HepG2 (cell line): ENCODE data around the gene MAGEH1. TPM values are rescaled to one million over a fixed set of nuclear protein-coding genes. Genes with fewer than 3 reads are reported as not detected.

Experiments used
- ATRX ChIP-seq: sonication (generic); formaldehyde crosslinking; IDR thresholded peaks from 2 replicates; pipeline ENCODE4 v1.4.0; 2020; ENCODE audit warnings: missing genetic modification reagents, borderline replicate concordance
- CHD2 ChIP-seq: IDR thresholded peaks from 2 replicates; pipeline ENCODE4 v1.6.1; 2011; ENCODE audit warnings: low read depth, low read length, improper control_type of control experiment
- GABPA ChIP-seq, 2 experiments: IDR thresholded peaks; 2 replicates each; pipeline ENCODE4 v1.6.1; 2011 to 2016; ENCODE audit warnings: low read depth in 2 of 2, low read length in 1 of 2, missing biosample characterization in 1 of 2, missing genetic modification characterization in 1 of 2
- GFI1 ChIP-seq: sonication (generic); formaldehyde crosslinking; IDR thresholded peaks from 2 replicates; pipeline ENCODE4 v1.5.0; 2020; ENCODE audit warnings: missing genetic modification reagents, mild to moderate bottlenecking, borderline replicate concordance
- HIVEP1 ChIP-seq: sonication (generic); formaldehyde crosslinking; IDR thresholded peaks from 2 replicates; pipeline ENCODE4 v1.4.0; 2020; ENCODE audit warnings: mild to moderate bottlenecking, missing genetic modification reagents
- IKZF4 ChIP-seq: sonication (generic); formaldehyde crosslinking; IDR thresholded peaks from 2 replicates; pipeline ENCODE4 v1.5.1; 2020; ENCODE audit warnings: borderline replicate concordance, mild to moderate bottlenecking, low read depth, missing genetic modification reagents; ENCODE audit errors: not compliant biosample characterization
- KDM1A ChIP-seq: IDR thresholded peaks from 2 replicates; pipeline ENCODE4 v1.6.1; 2016; ENCODE audit warnings: missing compliant biosample characterization
- RARG ChIP-seq: sonication (generic); formaldehyde crosslinking; IDR thresholded peaks from 2 replicates; pipeline ENCODE4 v1.4.0; 2020; ENCODE audit warnings: low read depth, mild to moderate bottlenecking, missing genetic modification reagents
- RBM39 ChIP-seq: fragments of 200-400 bp; formaldehyde crosslinking; IDR thresholded peaks from one replicate; pipeline ENCODE4 v1.6.1; 2018; ENCODE audit warnings: antibody characterized with exemption, mild to moderate bottlenecking, low read depth, low read length; ENCODE audit not compliant: poor library complexity, severe bottlenecking
- SRSF1 ChIP-seq: fragments of 200-400 bp; formaldehyde crosslinking; optimal IDR thresholded peaks from 2 replicates; pipeline ENCODE3; 2017; ENCODE audit warnings: mild to moderate bottlenecking, low read depth, low read length, moderate library complexity
- ZBTB7A ChIP-seq: sonication (generic); formaldehyde crosslinking; IDR thresholded peaks from 2 replicates; pipeline ENCODE4 v1.8.0; 2022; ENCODE audit warnings: mild to moderate bottlenecking, missing genetic modification reagents
- ZNF296 ChIP-seq: sonication (generic); formaldehyde crosslinking; conservative IDR thresholded peaks from 2 replicates; pipeline ENCODE4 v1.5.0; 2020; ENCODE audit warnings: mild to moderate bottlenecking, missing genetic modification reagents
- ZNF30 ChIP-seq: sonication (generic); formaldehyde crosslinking; IDR thresholded peaks from 2 replicates; pipeline ENCODE4 v1.5.0; 2020; ENCODE audit warnings: mild to moderate bottlenecking, missing genetic modification reagents
- ZSCAN31 ChIP-seq: sonication (generic); formaldehyde crosslinking; IDR thresholded peaks from 2 replicates; pipeline ENCODE4 v1.5.0; 2020; ENCODE audit warnings: low read depth, mild to moderate bottlenecking, missing genetic modification reagents
- polyA plus RNA-seq, 8 experiments: library from polyadenylated mRNA; depleted of rRNA in 3 of 8; stranded (reverse) in 7 of 8; unstranded in 1 of 8; fragments of >200 nt; fragmentation: Illumina TruSeq in 4 of 8; extraction: Trizol in 4 of 8; gene quantifications; 2 replicates each; pipeline versions ENCODE4 v1.2.1 to v1.2.3, GENCODE V29; 2011 to 2016; ENCODE audit warnings: low read depth in 4 of 8, missing spikeins in 1 of 8, mixed read lengths in 1 of 8; ENCODE audit not compliant: insufficient read depth in 1 of 8
- total RNA-seq, 5 experiments: library from RNA; depleted of rRNA; stranded (reverse); fragments of >200 nt; fragmentation: Illumina TruSeq; extraction: Trizol; gene quantifications; 2 replicates each; pipeline ENCODE4 v1.2.3, GENCODE V29; 2016; ENCODE audit warnings: low read depth in 1 of 5
- TF ChIP-seq, protein P1 (sequence below): sonication (generic); formaldehyde crosslinking; IDR thresholded peaks from 2 replicates; pipeline ENCODE4 v1.4.0; 2020; ENCODE audit warnings: missing genetic modification reagents
- TF ChIP-seq, protein P2 (sequence below): IDR thresholded peaks from 2 replicates; pipeline ENCODE4 v1.6.1; 2012; ENCODE audit warnings: low read length, improper control_type of control experiment
- TF ChIP-seq, protein P3 (sequence below): sonication (generic); formaldehyde crosslinking; IDR thresholded peaks from 2 replicates; pipeline ENCODE4 v1.8.0; 2022; ENCODE audit warnings: missing genetic modification reagents, mild to moderate bottlenecking, moderate library complexity, borderline replicate concordance

MAGEH1 gene
- total and polyA plus RNA-seq, 2 of the 13 experiments (the other 11 are each of a cell fraction or from before 2014, with no cell fraction given): 3.8 to 5.0 TPM

DNA sequence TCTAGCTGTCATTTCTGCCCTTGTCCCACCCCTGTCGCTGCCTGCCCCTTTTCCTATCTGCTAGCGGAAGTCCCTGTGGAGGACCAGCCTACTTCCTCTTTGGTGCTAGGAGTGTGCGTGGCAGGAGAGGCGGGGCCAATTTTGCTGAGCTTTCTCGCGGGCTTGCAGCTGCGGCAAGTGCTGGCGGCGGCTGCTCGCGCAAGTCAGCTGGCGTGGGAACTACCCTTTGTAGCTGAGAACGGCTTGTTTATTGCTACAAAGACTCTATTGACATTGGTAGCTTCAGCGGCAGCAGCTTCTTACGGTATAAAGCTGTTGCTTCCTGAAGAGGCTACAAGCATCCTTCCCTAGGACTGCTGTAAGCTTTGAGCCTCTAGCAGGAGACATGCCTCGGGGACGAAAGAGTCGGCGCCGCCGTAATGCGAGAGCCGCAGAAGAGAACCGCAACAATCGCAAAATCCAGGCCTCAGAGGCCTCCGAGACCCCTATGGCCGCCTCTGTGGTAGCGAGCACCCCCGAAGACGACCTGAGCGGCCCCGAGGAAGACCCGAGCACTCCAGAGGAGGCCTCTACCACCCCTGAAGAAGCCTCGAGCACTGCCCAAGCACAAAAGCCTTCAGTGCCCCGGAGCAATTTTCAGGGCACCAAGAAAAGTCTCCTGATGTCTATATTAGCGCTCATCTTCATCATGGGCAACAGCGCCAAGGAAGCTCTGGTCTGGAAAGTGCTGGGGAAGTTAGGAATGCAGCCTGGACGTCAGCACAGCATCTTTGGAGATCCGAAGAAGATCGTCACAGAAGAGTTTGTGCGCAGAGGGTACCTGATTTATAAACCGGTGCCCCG, at the start of gene MAGEH1 (continued):
- TF ChIP-seq, protein P1, sequence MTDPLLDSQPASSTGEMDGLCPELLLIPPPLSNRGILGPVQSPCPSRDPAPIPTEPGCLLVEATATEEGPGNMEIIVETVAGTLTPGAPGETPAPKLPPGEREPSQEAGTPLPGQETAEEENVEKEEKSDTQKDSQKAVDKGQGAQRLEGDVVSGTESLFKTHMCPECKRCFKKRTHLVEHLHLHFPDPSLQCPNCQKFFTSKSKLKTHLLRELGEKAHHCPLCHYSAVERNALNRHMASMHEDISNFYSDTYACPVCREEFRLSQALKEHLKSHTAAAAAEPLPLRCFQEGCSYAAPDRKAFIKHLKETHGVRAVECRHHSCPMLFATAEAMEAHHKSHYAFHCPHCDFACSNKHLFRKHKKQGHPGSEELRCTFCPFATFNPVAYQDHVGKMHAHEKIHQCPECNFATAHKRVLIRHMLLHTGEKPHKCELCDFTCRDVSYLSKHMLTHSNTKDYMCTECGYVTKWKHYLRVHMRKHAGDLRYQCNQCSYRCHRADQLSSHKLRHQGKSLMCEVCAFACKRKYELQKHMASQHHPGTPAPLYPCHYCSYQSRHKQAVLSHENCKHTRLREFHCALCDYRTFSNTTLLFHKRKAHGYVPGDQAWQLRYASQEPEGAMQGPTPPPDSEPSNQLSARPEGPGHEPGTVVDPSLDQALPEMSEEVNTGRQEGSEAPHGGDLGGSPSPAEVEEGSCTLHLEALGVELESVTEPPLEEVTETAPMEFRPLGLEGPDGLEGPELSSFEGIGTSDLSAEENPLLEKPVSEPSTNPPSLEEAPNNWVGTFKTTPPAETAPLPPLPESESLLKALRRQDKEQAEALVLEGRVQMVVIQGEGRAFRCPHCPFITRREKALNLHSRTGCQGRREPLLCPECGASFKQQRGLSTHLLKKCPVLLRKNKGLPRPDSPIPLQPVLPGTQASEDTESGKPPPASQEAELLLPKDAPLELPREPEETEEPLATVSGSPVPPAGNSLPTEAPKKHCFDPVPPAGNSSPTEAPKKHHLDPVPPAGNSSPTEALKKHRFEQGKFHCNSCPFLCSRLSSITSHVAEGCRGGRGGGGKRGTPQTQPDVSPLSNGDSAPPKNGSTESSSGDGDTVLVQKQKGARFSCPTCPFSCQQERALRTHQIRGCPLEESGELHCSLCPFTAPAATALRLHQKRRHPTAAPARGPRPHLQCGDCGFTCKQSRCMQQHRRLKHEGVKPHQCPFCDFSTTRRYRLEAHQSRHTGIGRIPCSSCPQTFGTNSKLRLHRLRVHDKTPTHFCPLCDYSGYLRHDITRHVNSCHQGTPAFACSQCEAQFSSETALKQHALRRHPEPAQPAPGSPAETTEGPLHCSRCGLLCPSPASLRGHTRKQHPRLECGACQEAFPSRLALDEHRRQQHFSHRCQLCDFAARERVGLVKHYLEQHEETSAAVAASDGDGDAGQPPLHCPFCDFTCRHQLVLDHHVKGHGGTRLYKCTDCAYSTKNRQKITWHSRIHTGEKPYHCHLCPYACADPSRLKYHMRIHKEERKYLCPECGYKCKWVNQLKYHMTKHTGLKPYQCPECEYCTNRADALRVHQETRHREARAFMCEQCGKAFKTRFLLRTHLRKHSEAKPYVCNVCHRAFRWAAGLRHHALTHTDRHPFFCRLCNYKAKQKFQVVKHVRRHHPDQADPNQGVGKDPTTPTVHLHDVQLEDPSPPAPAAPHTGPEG (CRISPR knock-in tag): no peak
- TF ChIP-seq CHD2: peak; percentile 62
- TF ChIP-seq ZSCAN31: 0 out of 2 replicates have a peak, but pooled peaks have one; percentile 31
- no peak for TF ChIP-seq RBM39
- no peak for TF ChIP-seq RARG
- peak; percentile 74 for TF ChIP-seq SRSF1
- TF ChIP-seq, protein P2, sequence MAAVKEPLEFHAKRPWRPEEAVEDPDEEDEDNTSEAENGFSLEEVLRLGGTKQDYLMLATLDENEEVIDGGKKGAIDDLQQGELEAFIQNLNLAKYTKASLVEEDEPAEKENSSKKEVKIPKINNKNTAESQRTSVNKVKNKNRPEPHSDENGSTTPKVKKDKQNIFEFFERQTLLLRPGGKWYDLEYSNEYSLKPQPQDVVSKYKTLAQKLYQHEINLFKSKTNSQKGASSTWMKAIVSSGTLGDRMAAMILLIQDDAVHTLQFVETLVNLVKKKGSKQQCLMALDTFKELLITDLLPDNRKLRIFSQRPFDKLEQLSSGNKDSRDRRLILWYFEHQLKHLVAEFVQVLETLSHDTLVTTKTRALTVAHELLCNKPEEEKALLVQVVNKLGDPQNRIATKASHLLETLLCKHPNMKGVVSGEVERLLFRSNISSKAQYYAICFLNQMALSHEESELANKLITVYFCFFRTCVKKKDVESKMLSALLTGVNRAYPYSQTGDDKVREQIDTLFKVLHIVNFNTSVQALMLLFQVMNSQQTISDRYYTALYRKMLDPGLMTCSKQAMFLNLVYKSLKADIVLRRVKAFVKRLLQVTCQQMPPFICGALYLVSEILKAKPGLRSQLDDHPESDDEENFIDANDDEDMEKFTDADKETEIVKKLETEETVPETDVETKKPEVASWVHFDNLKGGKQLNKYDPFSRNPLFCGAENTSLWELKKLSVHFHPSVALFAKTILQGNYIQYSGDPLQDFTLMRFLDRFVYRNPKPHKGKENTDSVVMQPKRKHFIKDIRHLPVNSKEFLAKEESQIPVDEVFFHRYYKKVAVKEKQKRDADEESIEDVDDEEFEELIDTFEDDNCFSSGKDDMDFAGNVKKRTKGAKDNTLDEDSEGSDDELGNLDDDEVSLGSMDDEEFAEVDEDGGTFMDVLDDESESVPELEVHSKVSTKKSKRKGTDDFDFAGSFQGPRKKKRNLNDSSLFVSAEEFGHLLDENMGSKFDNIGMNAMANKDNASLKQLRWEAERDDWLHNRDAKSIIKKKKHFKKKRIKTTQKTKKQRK: no peak
- TF ChIP-seq, protein P3, sequence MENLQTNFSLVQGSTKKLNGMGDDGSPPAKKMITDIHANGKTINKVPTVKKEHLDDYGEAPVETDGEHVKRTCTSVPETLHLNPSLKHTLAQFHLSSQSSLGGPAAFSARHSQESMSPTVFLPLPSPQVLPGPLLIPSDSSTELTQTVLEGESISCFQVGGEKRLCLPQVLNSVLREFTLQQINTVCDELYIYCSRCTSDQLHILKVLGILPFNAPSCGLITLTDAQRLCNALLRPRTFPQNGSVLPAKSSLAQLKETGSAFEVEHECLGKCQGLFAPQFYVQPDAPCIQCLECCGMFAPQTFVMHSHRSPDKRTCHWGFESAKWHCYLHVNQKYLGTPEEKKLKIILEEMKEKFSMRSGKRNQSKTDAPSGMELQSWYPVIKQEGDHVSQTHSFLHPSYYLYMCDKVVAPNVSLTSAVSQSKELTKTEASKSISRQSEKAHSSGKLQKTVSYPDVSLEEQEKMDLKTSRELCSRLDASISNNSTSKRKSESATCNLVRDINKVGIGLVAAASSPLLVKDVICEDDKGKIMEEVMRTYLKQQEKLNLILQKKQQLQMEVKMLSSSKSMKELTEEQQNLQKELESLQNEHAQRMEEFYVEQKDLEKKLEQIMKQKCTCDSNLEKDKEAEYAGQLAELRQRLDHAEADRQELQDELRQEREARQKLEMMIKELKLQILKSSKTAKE (CRISPR knock-in tag): no peak
- TF ChIP-seq HIVEP1 (CRISPR knock-in tag): no peak
- TF ChIP-seq GFI1 (CRISPR knock-in tag): no peak
- TF ChIP-seq ATRX (CRISPR knock-in tag): no peak
- TF ChIP-seq ZBTB7A (CRISPR knock-in tag): no peak
- TF ChIP-seq ZNF296 (CRISPR knock-in tag): no peak
- no peak for TF ChIP-seq ZNF30 (CRISPR knock-in tag)
- no peak for TF ChIP-seq KDM1A (CRISPR knock-in tag)
- TF ChIP-seq GABPA (IDR thresholded peaks at IDR 0.05; ENCODE audit: low read depth, low read length): peak; percentile 72
- TF ChIP-seq GABPA (CRISPR knock-in tag; IDR thresholded peaks at IDR 0.05; ENCODE audit: low read depth): peak; percentile 94
- no peak for TF ChIP-seq IKZF4 (CRISPR knock-in tag)
